CD4-positive, alpha-beta T cell treated with Interleukin-6 for 4 hours (primary cell): ENCODE results near the gene PAPPA.

Experiments
- DNase-seq: peaks from one replicate; pipeline ENCODE4 v3.0.0-alpha.2; 2020; ENCODE audit warnings: mixed read lengths

Gene PAPPA

GRCh38 chr9:116360016-116360415 is 206.4 kb downstream of the PAPPA start:
- no peak for DNase-seq

- DNase-seq: no peak
Observed at GRCh38 chr9:116360989-116361388, 207.4 kb downstream of the PAPPA start.

GRCh38 chr9:116361547-116361946 is 208.0 kb downstream of the PAPPA start:
- DNase-seq: no peak

DNA sequence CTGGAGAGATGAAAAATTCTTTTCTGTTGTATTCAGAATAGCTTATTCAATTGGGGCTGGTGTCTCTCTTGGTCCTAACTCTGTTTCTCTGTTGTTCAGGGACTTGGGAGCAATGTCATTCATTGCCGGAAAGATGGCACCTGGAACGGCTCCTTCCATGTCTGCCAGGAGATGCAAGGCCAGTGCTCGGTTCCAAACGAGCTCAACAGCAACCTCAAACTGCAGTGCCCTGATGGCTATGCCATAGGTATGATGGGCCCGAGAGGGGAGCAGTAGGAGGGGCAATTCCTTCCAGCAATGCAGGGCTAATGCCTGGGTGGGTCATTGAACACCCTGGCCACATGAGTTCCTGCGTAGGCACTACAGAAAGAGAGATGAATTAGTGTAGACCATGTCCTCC is 208.9 kb downstream of the PAPPA start:
- DNase-seq: no peak

DNA sequence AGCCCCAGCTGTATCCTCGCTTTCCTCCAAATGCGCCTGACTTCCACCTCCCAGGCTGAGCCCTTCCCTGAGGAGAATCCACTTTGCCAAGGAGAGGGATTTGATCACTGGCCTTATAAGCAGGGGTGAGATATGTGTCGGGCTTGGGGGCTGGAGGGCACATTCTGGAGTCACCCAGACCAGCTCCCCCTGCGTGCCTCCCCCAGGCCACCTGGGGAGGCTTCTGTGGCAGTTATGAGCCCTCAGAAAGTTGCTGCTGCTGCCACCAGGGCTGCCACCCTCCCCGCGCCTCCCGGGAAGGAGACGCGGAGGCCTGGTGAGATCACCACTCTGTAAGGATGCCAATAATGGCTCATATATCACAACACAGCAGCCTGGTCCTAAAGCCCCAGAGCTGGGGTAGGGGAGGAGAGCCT is 211.5 kb downstream of the PAPPA start:
- no peak for DNase-seq

GRCh38 chr9:116366241-116366640 is 212.7 kb downstream of the PAPPA start:
- no peak for DNase-seq

DNA sequence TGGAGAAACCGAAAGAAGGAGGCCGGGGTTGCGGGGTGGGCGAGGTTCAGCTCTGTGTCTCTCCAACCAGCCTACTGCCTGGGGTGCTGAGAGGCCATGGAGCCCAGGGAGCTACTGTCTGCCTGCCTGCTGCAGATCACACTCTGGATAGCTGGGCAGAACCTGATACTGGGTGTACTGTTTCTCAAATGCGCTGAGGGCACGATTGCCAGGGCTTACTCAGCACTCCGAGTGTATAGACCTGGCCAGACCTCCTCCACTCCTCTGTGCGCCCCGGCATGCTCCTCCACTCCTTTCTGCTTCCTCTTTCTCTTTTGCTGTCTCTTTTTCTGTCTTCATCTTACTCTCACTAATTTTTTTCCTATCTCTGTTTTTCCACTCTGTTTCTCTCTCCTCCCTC is 215.1 kb downstream of the PAPPA start:
- no peak for DNase-seq

- DNase-seq: no peak
Observed at GRCh38 chr9:116369706-116370105, 216.1 kb downstream of the PAPPA start.

DNA sequence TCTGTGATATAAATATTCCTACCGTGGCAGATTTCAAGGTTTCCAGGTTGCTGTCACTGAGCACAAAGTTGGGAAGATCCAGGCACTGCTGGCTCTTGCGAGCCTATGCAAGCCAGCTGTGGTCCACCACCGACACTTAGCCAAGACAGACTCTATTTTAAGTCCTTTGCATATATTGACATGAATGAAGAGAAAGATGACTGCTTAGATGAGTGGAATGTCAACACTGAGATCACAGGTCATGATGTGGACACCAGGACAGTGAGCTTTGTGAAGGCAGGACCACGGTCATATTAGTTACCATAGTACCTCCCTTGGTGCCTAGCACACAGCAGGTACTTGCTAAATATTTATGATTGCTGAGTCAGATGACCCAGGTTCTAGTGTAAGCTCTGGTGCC is 217.0 kb downstream of the PAPPA start:
- no peak for DNase-seq

DNA sequence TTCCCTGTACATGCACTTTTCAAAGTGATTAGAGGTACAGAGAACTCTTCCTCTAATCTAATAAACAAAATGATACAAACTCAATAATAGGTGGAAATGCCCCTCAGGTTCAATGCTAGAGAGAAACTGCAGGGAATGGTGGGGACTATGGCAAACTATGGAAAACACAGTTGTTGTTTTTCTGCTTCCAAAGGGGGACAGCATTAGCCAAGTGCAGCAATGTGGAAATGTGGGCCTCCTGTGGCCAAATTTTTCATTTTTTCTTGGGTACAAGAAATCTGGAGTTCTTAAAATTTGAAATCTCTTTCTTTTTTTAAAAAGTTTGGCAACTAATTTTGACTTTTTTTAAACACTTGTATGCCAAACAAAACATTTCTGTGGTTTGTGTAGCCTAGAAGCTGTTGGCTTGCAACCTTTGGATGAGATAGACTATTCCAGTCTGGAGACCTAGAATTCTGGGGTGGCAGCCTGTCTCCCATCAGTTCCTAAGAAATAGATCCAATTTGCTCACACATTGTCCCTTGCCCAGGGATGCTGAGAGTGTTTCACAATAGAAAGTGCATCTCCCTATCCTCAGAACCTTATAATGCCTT is 218.6 kb downstream of the PAPPA start:
- no peak for DNase-seq

DNA sequence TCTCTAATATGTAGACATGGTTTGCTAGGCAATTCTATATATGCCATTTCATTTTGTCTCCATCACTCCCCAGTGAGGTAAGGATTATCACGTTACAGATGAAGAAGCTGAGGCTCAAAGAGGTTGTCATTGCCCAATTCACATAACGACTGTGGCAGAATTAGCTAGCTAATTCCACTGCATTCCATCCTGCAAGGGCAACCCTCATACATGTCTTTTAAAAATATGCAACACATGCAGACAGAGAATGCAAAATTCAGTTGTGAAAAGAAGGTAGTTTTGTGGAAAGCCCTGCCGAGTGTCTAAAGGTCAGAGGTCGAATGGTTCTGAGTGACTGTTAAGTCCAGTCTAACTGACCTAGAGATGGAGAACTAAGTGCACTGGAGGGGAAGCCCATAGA is 219.2 kb downstream of the PAPPA start:
- DNase-seq: no peak

DNA sequence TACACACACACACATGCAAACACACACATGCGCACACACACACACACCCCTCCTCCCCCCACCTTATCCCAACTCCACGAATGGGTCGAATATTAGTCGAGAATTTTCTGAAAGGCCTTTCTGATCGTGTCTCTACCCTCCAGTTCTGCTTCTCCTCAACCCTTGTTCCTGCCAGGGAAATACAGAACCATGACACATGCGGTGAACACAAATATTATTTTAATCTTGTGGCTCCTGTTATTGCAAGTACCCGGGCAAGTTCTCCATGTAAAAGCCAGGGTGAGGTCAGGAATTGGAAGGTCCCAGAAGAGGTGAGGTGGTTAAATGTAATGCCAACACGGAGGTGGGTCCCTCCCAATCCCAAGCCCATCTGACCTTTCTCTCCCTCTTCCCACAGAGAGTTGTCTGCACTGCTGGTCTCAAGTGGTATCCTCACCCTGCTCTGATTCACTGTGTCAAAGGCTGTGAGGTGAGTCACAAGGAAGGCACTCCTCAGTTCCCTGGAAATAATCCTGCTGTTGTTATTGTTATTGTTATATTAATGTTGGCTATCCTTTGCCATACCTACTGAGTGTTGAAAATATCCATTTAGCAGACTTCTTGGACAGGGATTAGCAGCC is 223.7 kb downstream of the PAPPA start:
- DNase-seq: no peak

DNA sequence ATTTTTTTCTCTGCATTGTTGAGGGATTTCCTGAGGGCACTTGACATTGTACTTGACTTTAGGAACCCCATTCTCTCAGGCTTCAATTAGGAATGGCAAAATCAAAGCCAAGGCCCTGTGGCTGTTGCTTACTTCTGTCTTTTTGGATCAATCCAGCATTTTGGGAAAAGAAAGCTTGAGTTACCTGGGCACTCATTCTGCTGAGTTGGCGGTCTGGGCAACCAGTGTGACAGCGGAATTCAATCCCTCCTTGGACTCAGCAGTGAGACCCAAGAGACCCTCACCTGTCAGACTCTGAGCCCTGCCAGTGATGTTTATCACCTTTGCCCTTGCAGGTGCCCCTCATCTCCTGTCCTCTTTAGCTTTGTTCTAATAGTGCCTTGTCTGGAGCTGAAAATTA is 225.3 kb downstream of the PAPPA start:
- no peak for DNase-seq

- DNase-seq: no peak
Observed at GRCh38 chr9:116379821-116380220, 226.2 kb downstream of the PAPPA start.

DNA sequence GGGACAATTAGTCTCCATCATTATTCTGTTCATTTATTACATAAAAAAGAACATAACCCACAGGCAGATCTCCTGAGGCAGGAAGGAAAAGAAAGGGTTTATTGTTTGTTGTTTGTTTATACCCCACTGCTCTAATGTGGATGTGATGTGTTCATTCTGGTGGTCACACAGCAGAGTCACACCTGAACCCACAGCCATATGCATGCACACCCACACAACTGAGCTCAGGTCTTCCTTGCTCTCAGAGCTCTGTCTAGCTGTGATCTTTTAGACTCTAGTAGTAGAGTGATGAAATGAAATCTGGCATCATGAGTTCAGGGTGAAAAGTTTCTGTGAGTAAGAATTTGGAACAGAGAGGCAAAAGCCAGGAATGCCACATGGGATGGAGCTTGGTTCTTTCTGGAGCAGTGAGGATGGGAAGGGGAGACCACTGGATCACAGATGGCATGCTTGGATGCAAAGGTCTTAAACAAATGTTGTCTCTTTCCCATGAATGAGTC is 227.0 kb downstream of the PAPPA start:
- DNase-seq: no peak

DNA sequence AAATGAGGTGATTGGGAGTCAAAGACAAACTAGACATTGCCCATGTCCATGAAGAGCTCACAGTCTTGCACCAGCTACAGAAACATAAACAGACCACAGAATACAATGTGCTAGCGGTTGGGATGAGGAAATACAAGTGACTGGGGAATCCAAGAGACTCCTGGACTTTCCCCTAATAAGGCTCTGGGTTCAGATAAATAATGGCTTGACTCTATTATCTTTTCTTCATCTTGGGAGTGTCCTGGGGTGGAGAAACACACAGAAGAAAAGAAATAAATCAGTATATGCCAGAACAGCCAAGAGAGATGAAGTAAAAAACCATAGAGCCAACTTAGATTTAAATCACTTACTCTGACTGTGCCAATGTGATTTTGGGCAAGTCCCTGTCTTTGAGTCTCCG is 227.8 kb downstream of the PAPPA start:
- DNase-seq: no peak

- no peak for DNase-seq
Observed at GRCh38 chr9:116382053-116382452, 228.5 kb downstream of the PAPPA start.

DNA sequence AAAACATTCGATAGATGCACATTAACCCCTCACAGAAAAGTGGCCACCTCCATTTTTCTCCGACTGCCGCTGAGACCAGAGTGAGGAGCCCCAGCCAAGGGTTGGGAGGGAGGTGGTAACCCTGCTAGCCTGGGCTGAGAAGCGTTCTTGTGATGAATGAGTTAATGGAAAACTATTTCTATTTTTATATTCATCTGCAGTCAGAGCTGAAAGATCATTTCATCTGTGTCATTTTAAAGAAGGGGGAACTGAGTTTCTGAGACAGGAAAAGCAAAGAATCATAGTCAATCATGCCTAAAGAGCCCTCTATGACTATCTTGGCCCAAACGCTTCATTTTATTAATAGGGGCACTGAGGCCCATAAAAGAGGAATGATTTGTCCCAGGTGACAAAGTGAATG is 229.5 kb downstream of the PAPPA start:
- DNase-seq: no peak

DNA sequence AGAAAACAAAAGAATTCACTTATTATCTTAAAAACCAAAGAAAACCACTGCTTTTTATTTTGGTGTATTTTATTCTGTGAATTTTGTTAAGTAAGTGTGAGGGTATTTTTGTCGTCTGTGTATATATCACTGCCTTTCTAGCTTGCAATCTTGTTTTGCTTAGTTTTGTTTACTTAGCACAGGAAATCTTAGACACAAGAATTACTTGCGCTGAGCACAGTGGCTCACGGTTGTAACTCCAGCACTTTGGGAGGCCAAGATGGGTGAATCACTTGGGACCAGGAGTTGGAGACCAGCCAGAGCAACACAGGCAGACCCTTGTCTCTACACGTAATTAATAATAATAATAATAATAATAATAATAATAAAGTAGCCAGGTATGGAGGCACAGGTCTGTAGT is 230.3 kb downstream of the PAPPA start:
- DNase-seq: no peak

GRCh38 chr9:116387934-116388698 is 234.5 kb downstream of the PAPPA start:
- DNase-seq: no peak

GRCh38 chr9:116389541-116390302 is 236.1 kb downstream of the PAPPA start:
- no peak for DNase-seq

GRCh38 chr9:116390303-116391228 is 237.0 kb downstream of the PAPPA start:
- DNase-seq: no peak
